Stimulated activated CD8-positive, alpha-beta memory T cell treated with anti-CD3 and anti-CD28 coated beads, Interleukin-15, amount 100 ng/mL, for 24 hours (primary cell): ENCODE results near the gene ARID5B.

Experiments used
- DNase-seq: peaks from one replicate; pipeline ENCODE4 v3.0.0-alpha.2; 2020; ENCODE audit warnings: low read depth

Gene ARID5B

DNA sequence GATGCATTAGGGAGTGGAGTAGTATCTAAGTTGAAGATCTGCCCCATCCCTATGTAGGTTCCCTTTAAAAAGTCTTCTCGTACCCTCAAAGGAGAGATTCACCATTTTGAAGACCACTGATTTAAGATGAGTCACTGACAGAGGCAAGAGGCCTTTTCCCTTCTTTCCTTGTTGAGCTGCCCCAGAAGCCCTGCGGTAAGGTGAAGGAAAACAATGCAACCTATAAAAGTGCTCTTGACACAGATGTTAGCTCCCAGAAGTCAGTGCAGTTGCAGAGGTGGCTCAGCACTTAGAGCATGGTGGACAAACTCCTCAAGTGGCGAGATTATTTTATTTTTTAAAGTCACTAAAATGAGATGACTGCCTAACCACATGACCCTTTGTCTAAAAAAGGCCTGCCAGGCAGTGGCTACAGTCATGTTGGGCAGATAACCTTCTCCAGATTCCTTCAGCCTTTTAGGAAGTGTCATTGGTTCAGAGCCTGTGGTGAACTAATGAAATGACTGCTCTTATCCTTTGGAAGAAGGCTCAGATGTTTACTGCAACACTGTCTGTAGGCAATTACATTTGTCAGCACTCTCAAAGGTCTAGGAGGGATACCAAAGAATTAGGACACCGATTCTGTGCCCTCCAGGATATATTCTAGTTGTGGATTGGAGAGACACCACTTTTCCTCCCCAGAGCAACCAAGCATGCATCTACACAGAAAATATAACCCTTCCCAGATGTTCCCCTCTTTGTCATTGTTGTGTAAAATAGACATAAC, 88.7 kb downstream of the ARID5B start:
- no peak for DNase-seq

DNA sequence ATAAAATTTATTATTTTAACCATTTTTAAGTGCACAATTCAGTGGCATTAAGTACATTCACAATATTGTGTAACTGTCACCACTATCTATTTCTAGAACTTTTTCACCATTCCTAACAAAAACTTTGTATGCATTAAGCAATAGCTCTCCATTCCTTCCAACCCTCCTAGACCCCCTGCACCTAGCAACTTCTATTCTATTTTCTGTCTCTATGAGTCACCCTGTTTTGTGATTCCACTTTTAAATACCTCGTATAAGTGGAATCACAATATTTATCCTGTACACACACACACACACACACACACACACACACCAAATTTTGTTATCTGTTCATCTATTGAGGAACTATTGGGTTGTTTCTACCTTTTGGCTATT, 89.2 kb downstream of the ARID5B start:
- no peak for DNase-seq

DNA sequence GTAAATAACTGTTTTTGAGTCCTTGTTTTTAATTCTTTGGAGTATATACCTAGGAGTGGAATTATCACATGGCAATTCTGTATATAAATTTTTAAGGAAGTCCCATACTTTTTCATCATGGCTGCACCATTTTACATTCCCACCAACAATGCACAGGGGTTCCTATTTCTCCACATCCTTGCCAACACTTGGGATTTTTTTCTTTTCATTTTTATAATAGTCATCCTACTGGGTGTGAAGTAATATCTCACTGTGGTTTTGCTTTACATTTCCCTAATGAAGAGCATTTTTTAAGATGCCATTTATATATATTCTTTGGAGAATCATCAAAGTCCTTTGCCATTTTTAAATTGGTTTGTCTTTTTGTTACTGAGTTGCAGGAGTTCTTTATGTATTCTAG, 89.7 kb downstream of the ARID5B start:
- no peak for DNase-seq

DNA sequence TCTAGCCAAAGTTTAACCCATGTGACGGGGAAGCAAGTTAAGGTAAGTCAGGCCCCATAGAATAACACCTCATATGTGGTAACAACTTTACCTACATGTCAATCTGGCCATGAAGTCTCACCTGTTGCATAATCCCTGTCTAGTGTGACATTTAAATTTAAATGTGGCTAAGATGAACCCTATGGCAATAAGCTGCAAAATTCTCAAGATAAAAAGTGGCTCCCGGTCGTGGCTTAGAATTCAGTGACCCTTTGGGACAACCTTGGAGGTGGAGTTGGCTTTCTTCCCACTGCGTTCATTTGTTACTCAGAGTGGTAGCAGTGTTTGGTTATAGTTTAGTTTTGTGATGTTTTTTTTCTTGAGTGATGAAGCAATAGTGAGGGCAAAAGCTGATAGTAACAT, 90.6 kb downstream of the ARID5B start:
- DNase-seq: no peak

DNA sequence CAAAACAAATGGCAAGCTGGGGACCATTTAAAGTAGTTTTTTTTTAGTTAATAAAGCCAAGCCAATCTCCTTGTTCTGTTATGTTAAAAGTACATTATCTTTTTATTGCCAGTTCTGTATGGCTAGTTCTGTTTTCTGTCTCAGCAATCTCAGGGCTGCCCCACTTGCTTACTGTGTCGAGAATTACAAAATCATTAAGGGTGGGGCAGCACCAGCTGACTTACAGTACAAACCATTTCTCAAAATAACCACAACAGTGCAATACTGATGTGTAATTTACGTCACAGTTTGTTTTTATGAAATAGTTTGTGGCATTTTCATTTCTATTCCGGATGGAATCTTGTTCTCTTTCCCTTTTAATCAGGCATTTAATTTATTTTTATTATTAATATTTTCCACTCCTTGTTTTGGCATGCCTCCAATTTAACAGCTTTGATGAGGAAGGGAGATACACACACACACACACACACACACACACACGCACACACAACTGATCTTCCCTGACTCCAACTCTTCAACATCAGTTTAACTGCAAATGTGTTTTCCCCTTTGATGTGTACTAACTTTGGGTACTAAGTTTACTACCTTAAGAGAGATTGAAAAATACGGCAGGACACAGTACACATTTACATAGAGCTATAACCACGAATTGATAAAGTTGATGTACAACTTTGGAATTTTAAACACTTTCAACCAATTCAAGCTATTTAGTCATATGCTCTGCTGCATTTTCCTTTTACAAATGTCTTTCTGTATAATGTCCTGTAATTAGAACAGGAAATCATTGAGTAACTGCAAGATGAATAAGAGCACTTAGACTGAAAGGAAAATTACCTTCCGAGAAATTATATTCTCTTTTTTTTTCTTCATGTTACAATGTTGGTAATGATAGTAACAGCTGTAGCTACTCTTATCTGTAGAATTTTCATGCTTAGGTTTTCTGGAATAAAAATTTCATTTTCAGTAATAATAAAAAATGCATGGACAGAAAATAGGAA, 91.5 kb downstream of the ARID5B start:
- DNase-seq: no peak

DNA sequence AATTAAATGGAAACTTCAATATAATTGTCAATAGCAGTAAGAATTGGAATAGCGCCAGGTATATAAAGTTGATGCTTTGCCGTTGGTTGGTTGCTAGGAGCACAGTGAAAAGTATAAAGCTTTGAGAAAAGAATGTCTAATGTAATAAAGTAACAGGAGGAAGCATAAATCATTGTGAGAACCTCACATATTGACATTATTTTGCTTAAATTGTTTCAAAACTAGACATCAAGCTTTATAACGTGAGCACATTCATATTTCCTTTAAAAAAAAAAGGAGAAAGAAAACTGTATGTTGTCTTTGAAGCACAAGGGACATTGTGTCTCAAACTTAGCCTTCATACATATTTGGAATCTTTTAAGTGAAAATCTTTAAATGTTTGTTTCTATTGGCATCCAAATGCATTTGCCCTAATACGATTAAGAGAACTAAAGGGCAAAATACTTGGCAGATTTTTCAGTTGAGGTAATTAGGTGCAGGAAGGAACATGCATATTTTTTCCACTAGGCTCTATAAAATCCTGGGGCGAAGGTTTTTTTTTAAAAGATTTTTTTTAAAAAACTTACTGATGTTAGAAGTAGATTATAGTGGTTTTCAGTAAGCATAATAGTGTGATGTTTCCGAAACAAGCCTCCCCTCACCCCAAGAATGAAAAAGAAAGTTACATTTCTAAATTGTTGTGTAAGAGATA, 92.4 kb downstream of the ARID5B start:
- no peak for DNase-seq

DNA sequence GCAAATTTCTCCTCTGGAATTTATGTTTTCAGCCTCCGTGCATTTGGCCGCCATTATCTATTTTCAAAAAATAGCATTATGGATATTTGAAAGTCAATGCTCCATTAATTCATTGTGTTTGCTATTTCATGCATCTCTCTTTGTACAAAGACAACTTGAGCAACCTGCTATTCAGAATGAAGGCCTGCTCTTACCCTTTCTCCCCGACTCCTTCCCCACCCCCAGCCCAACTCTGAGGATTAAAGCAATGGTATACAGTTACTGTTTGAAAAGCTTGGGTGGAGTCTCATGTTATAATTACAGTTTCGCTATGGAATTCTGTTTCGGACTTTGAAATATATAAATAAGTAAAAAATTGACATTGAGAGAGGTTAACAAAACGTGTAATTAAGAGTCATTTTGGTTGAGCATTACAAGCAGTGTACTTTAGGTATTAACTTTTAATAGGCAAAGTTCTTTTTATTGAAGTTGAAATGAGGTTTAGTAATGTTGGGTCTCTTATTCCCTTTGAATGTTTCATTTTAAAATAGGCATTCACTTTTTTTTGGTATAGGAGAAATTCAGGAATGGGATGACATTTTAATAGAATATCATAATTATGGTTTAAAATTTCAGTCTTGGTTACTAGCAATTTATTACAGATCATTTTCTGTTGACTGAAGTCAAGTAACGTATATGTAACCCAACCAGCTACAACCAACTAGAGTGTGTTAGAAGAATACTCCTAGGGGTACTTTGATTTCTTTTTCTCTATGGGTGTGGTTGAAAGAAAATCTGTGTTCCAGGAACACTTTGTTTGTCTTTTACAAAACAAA, 93.1 kb downstream of the ARID5B start:
- DNase-seq: no peak

DNA sequence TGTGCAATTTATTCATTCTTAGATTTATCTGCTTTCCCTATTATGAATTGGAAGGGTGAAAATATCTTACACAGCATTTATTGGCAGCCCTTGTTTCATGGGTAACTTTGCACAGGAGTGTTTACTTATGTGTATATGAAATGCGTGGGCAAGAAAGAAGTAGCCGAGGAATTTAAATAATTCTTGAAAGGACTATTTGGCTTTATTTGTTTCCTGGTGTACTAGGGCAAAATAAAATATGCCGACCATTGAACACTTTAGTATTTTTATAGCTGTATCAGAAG, 93.7 kb downstream of the ARID5B start:
- DNase-seq: no peak

DNA sequence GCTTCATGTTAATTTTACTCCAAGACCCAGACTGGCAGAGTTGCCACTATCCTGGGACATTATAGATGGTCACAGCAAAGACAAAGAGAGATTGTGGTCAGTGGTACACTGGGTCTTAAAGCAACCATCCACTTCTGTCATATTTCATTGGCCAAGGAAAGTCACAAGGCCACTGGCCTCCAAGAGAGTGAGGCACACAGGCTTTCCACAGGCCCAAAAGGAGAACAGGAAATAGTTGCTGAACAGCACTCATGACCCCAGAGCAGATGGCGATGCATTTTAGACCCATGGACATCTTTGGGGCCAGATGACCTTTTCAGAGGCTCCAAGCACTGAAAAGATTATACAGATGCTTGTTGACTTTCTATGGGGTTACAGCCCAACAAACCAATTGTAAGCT, 97.4 kb downstream of the ARID5B start:
- no peak for DNase-seq

DNA sequence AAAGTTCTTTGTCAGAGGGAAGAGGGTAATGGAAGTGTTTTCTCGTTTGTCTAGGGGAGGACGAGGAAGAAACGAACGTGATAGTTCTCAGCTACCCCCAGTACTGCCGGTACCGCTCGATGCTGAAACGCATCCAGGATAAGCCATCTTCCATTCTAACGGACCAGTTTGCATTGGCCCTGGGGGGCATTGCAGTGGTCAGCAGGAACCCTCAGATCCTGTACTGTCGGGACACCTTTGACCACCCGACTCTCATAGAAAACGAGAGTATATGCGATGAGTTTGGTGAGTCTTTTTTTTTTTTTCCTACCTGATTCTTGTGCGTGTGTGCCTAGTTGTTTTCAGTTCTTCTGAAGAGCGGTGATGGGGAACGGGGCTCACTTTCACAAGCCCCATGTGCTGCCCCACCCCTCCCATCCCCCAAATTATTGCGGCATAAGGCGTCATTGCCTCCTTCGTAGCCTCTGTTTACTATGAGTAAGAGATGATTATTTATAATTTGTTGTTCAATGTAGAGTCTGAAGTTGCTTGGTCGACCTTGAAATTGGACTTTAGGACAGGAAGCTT, 98.6 kb downstream of the ARID5B start:
- no peak for DNase-seq

DNA sequence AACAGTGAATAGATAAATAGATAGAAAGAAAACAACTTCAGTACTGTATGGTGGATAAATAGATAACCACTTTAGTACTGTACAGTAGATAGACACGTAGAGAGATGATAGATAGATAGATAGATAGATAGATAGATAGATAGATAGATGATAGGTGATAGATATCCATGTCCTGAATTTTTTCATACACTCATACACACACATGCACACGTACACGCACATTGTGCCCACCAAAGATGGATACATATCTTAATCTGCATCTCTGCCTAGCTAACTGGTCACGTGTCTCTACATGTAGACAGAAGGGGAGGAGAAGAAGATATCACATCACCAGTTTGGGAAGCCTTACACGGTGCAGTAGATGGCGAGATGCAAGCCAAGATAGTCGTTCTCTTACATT, 99.2 kb downstream of the ARID5B start:
- no peak for DNase-seq

DNA sequence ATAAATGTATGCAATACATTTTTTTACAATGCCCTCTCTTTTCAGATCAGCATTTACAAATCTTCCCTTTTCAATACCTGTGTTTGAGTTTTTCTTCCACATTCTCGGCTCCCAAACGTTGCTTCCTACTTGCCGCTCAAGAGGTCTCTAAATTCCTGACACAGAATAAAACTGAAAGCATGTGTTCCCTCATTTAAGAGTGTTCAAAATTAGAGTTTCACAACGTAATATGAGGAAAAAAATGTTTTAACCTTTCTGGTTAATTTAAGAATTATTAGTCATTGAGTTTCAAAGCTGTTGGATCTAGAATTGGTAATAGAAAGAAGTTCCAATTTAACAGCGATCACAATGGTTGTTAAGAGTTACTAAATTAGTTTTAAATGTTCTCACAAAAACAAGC, 100.4 kb downstream of the ARID5B start:
- DNase-seq: no peak

DNA sequence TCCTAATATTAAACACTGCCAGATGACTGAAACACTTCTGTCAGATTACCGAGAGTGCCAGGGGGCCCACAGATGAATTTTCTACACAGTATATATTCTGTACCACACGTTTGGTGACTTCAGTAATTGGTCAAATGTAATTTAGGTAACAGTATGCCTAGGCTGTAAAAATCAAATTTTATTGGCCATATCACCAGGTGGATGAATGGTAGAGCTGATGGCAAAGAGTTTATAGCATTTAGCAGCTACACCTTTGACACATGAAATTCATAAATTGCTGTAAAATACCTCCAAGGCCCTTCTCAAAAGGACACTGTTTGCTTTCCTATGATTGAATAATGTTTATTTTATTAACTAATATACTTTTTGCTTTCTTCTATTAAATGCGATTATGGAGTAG, 101.3 kb downstream of the ARID5B start:
- no peak for DNase-seq

DNA sequence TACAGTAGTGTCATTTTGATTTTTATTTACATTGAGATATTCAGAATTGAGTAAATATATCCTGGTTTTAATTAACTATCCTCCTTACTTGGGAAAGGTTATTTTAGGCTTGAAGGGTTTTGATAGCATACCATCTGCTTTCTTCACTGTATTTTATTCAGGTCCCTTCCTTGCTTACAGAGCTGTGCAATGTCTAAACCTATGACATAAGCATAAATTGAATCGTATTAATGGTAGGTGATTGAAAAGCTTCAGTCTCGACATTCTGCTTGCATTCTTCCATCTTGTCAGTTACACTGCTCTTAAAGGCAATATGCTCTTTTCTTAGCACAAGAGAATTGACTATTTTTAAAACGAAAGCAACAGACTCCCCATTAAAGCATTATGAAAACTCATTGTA, 102.5 kb downstream of the ARID5B start:
- DNase-seq: no peak

DNA sequence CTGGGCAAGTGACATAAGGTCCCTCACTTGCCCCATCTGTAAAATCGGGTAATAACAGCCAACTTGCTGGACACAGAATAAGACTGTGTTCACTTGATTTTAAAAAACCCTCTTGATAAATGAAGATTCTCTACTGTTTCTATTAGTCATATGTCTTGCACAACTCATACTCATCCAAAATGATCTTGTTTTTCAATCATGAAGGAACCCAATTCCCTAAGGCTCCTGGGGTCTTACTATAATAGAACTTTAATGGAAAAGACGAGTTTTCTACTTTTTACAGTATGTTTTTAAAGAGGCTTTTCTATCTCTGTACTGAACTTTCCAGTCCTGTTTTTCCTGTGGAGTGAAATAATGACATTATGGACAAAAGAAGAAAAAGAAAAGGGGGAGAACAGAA, 103.8 kb downstream of the ARID5B start:
- no peak for DNase-seq

DNA sequence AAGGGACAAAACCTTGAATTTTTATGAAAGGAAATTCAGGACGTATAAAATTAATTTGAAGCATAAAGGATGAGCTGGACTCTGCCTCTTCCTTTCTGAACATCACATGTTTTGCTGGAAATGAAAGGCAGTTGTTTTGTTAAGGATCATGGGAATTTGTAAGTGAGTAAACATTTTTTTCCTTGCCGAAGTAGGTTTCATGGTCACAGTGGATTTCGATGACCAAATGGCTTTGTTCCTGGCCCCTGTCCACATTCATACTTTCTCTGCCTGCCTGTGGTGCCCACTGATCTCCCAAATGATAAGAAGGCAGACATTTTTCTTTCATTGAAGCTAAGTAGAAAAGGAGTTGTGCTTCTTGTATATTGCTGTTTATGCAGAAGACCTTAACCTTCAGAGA, 104.2 kb downstream of the ARID5B start:
- no peak for DNase-seq

DNA sequence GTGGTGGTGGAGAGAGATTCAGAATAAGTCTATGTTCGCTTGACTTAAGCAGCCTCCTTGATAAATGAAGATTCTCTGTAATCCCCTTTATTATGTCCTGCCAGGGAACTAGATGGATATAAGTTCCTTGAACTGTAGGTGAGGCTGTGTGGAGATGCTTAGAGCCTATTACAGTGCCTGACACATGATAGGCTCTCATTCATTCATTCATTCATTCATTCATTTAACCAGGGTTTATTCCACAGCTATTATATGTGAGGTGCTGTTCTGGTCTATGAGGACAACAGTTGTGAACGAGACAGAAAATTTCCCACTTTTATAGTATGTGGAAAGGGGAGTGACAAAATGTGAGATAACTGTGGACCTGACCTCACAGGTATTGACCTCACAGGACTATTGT, 105.6 kb downstream of the ARID5B start:
- DNase-seq: no peak

DNA sequence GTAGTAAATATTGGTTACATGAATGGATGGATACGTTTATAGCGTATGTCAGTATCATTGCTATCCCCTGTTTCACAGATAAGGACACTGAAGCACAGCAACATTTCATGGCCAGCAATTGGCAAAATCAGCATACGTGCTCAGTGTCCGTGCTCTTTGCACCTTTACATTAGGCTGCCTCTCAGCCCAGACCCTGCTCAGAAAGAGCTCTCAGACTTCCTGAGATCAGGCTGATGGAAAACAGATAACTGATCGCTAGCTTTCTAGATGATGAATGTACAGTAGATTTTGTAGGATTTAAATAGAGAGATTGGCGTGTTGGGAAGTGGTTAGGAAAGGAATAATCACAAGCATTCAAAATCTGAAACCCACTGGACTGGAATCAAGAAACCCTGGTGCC, 106.7 kb downstream of the ARID5B start:
- DNase-seq: no peak

DNA sequence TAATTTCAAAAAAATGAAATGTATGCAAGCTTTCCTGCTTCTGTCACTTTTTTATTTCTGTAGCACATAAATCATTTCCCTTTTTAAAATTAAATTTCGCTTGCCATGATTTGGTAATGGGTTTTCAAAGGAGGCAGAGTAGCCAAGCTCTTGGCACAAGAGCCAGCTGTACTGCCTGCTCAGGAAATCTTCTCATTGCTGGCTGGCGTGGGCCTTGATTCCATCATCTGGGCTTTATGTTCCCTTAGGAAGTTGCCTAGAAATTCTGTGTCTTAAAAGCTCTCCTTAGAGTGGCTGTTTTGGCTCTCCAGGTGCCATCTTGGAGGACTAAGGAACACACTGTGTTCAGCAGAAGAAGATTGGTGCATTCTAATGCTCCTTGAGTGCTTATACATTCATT, 107.4 kb downstream of the ARID5B start:
- DNase-seq: no peak

DNA sequence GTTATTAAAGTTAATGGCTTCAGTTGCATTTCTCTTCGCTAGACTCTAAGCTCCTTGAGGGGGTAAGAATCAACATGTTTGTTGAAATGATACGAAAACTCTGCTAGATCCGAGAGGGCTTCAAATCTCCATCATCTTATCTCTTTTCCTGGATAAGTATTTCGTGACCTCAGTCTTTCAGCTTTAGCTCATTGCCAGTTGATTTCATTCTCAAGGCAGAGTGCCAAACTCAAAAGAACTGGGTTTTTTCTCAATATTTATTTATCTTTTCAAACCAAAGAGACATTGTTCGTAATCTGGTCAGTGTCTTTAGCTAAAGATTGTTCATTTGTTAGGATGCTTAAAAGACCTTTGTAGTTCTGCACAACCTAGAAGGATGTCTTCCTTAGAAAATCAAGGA, 108.9 kb downstream of the ARID5B start:
- no peak for DNase-seq

DNA sequence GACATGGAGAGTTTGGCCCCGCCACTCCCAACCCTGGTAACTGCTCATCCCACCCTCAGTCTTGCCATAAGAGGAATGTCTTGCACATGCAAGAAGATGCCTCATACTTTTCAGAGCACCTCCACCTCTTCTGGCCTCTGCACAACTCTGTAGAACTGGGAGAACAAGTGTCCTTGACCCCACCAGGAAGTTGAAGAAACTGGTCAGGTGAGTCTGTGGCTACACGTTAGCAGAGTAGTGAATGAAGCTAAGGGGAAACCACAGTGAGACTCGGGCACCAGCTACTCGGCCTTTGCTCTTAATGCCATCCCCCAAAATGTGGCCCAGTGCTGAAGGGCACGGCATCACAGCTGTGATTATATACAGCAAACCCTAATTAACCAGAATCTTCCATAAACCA, 110.1 kb downstream of the ARID5B start:
- DNase-seq: no peak

DNA sequence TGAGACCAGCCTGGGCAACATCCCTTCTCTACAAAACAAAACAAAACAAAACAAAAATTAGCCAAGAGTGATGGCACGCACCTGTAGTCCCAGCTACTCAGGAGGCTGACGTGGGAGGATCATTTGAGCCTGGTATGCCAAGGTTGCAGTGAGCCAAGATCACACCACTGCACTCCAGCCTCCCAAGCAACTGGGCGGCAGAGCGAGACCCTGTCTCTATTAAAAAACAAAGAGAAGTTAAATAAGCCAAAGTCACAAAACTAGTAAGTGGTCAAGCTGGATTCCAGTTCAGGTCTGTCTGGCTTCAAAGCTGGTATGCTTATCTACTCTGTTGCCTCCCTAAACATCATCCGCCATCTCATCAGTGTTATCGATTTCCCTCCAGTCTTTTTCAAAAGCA, 110.8 kb downstream of the ARID5B start:
- no peak for DNase-seq
